Stimulated activated CD8-positive, alpha-beta memory T cell treated with anti-CD3 and anti-CD28 coated beads, Interleukin-4, amount 100 ng/mL, for 4 hours (primary cell): ENCODE measurements around the gene HOXC9.
A peak's percentile ranks its signal among the peaks of the same experiment; 100 is the strongest.

Source experiments
- DNase-seq, 2 donors: peaks; one replicate each; pipeline ENCODE4 v3.0.0-alpha.2; 2020; ENCODE audit warnings: low read depth in 2 of 2, low spot score in 1 of 2

HOXC9 gene

GRCh38 chr12:53975479-53976152, 24.3 kb upstream of the HOXC9 start:
- no peak for DNase-seq

- no peak for DNase-seq
Observed at GRCh38 chr12:53976172-53976822, 23.7 kb upstream of the HOXC9 start.

- DNase-seq, result no peak
Observed at GRCh38 chr12:53976823-53977595, 23.0 kb upstream of the HOXC9 start.

GRCh38 chr12:53977596-53978445, 22.1 kb upstream of the HOXC9 start:
- DNase-seq, result no peak

- no peak for DNase-seq
Observed at GRCh38 chr12:53978477-53979356, 21.2 kb upstream of the HOXC9 start.

GRCh38 chr12:53980104-53980801, 19.7 kb upstream of the HOXC9 start:
- DNase-seq, result no peak

GRCh38 chr12:53980802-53981496, 19.0 kb upstream of the HOXC9 start:
- DNase-seq, result no peak

- no peak for DNase-seq
Observed at GRCh38 chr12:53981634-53982565, 18.1 kb upstream of the HOXC9 start.

- no peak for DNase-seq
Observed at GRCh38 chr12:53982648-53983567, 17.1 kb upstream of the HOXC9 start.

- DNase-seq, result no peak
Observed at GRCh38 chr12:53983568-53983949, 16.4 kb upstream of the HOXC9 start.

GRCh38 chr12:53983950-53984572, 15.9 kb upstream of the HOXC9 start:
- DNase-seq, result no peak

- DNase-seq, result peak; percentile 51 to 63
Observed at GRCh38 chr12:53984901-53985691, 14.9 kb upstream of the HOXC9 start, which contains the start of gene HOXC10. Gene HOXC10 (plus strand): TSS chr12:53985146. CDS start chr12:53985260, 114 bp downstream.

GRCh38 chr12:53985692-53985993, 14.3 kb upstream of the HOXC9 start:
- DNase-seq, result no peak

GRCh38 chr12:53985994-53986685, 13.8 kb upstream of the HOXC9 start:
- no peak for DNase-seq
